Neuron (in vitro differentiated cells): ENCODE data around the gene SYN1.

Experiments
- H2AFZ ChIP-seq: one replicate; pipeline ENCODE4 v1.6.1; 2013; ENCODE audit warnings: low read depth, mild to moderate bottlenecking, inconsistent platforms, low read length, moderate library complexity
- H3K27me3 ChIP-seq: one replicate; pipeline ENCODE4 v1.6.1; 2013; ENCODE audit warnings: low read length; ENCODE audit not compliant: insufficient read depth
- H3K36me3 ChIP-seq: one replicate; pipeline ENCODE4 v1.6.1; 2013; ENCODE audit warnings: low read length; ENCODE audit not compliant: insufficient read depth
- H3K4me1 ChIP-seq: one replicate; pipeline ENCODE4 v1.6.1; 2013; ENCODE audit warnings: low read length; ENCODE audit not compliant: insufficient read depth
- H3K4me3 ChIP-seq: 2 replicates; pipeline ENCODE4 v1.5.1; 2013; ENCODE audit warnings: mild to moderate bottlenecking, low read length, moderate library complexity
- H3K9me3 ChIP-seq: one replicate; pipeline ENCODE4 v1.6.1; 2013; ENCODE audit warnings: low read length

Gene SYN1

GRCh38 chrX:47556045-47556623, 63.5 kb downstream of the SYN1 start:
- no peaks in the 10 kb centered on the region for H3K36me3 ChIP-seq
- H3K4me1 ChIP-seq, result peaks cover 8% of the 10 kb centered on the region

GRCh38 chrX:47543496-47543895, 76.2 kb downstream of the SYN1 start:
- H3K27me3 ChIP-seq, result no peaks in the 10 kb centered on the region
- no peaks in the 10 kb centered on the region for H3K36me3 ChIP-seq
- H3K4me1 ChIP-seq, result no peaks in the 10 kb centered on the region
- H2AFZ ChIP-seq, result no peak overlapping the region
- H3K4me3 ChIP-seq, result no peak overlapping the region
- no peaks in the 10 kb centered on the region for H3K9me3 ChIP-seq

More at GRCh38 chrX:47556045-47556623, 63.5 kb downstream of the SYN1 start:
- Histone ChIP-seq H3K27me3 (no peaks in the 10 kb centered on the region), H3K9me3 (no peaks in the 10 kb centered on the region), H2AFZ (peak overlapping the region; percentile 81), H3K4me3 (peak overlapping the region; percentile 71)

- H3K27me3 ChIP-seq, result no peaks in the 10 kb centered on the region
- no peaks in the 10 kb centered on the region for H3K4me1 ChIP-seq
- H3K4me3 ChIP-seq, result no peak overlapping the region
- H2AFZ ChIP-seq, result peak overlapping the region; percentile 29
- H3K36me3 ChIP-seq, result no peaks in the 10 kb centered on the region
- no peaks in the 10 kb centered on the region for H3K9me3 ChIP-seq
Observed at GRCh38 chrX:47540754-47541538, 78.7 kb downstream of the SYN1 start.

GRCh38 chrX:47539860-47540259, 79.8 kb downstream of the SYN1 start:
- no peaks in the 10 kb centered on the region for H3K27me3 ChIP-seq
- no peaks in the 10 kb centered on the region for H3K9me3 ChIP-seq

GRCh38 chrX:47530049-47530448, 89.6 kb downstream of the SYN1 start:
- H3K36me3 ChIP-seq, result no peaks in the 10 kb centered on the region
- H3K9me3 ChIP-seq, result peaks cover 2% of the 10 kb centered on the region
- no peak overlapping the region for H2AFZ ChIP-seq
- H3K4me3 ChIP-seq, result no peak overlapping the region
- no peaks in the 10 kb centered on the region for H3K4me1 ChIP-seq
- peaks cover 14% of the 10 kb centered on the region for H3K27me3 ChIP-seq

More at GRCh38 chrX:47539860-47540259, 79.8 kb downstream of the SYN1 start:
- no peaks in the 10 kb centered on the region for H3K4me1 ChIP-seq
- no peak overlapping the region for H3K4me3 ChIP-seq
- no peak overlapping the region for H2AFZ ChIP-seq
- H3K36me3 ChIP-seq, result no peaks in the 10 kb centered on the region

GRCh38 chrX:47529548-47529947, 90.1 kb downstream of the SYN1 start:
- Histone ChIP-seq H2AFZ (no peak overlapping the region), H3K9me3 (peaks cover 2% of the 10 kb centered on the region), H3K4me3 (no peak overlapping the region), H3K27me3 (peaks cover 14% of the 10 kb centered on the region), H3K4me1 (no peaks in the 10 kb centered on the region), H3K36me3 (no peaks in the 10 kb centered on the region)

GRCh38 chrX:47523713-47524166, 95.9 kb downstream of the SYN1 start:
- Histone ChIP-seq H3K4me3 (peak overlapping the region; percentile 32), H3K36me3 (no peaks in the 10 kb centered on the region), H3K4me1 (no peaks in the 10 kb centered on the region), H3K27me3 (peaks cover 10% of the 10 kb centered on the region), H2AFZ (peak overlapping the region; percentile 46), H3K9me3 (peaks cover 2% of the 10 kb centered on the region)

GRCh38 chrX:47523297-47523696, 96.4 kb downstream of the SYN1 start:
- Histone ChIP-seq H3K4me3 (peak overlapping the region; percentile 32), H3K36me3 (no peaks in the 10 kb centered on the region)

More at GRCh38 chrX:47523297-47523696, 96.4 kb downstream of the SYN1 start:
- Histone ChIP-seq H2AFZ (peak overlapping the region; percentile 46), H3K4me1 (no peaks in the 10 kb centered on the region), H3K27me3 (peaks cover 10% of the 10 kb centered on the region), H3K9me3 (peaks cover 2% of the 10 kb centered on the region)
